HUES64 (cell line): ENCODE results near the gene PHACTR2.

ENCODE experiments used
- H3K27ac ChIP-seq: 2 replicates; pipeline ENCODE4 v1.7.0; 2013; ENCODE audit warnings: low read depth, low read length, inconsistent platforms
- H3K27me3 ChIP-seq: 2 replicates; pipeline ENCODE4 v1.6.1; 2013; ENCODE audit warnings: mild to moderate bottlenecking, low read length; ENCODE audit not compliant: insufficient read depth
- H3K36me3 ChIP-seq: 2 replicates; pipeline ENCODE4 v1.6.1; 2013; ENCODE audit warnings: mild to moderate bottlenecking, low read length; ENCODE audit not compliant: insufficient read depth
- H3K4me1 ChIP-seq: 2 replicates; pipeline ENCODE4 v1.6.1; 2013; ENCODE audit warnings: mild to moderate bottlenecking, low read length, moderate library complexity; ENCODE audit not compliant: insufficient read depth
- H3K4me3 ChIP-seq: 2 replicates; pipeline ENCODE4 v1.5.1; 2013; ENCODE audit warnings: mild to moderate bottlenecking, low read length, moderate library complexity
- H3K9ac ChIP-seq: 2 replicates; pipeline ENCODE4 v1.6.1; 2013; ENCODE audit warnings: mild to moderate bottlenecking, low read depth, low read length
- H3K9me3 ChIP-seq: 2 replicates; pipeline ENCODE4 v1.6.1; 2013; ENCODE audit warnings: low read depth, low read length; ENCODE audit not compliant: insufficient read depth
- WGBS: fragments of 150-250, 120-280 bp; methylation state at CpG from one replicate; pipeline ENCODE4 v1.1.7; 2013; ENCODE audit warnings: missing lambda C conversion rate; 5-methylcytosine and 5-hydroxymethylcytosine counted together

Gene PHACTR2

DNA sequence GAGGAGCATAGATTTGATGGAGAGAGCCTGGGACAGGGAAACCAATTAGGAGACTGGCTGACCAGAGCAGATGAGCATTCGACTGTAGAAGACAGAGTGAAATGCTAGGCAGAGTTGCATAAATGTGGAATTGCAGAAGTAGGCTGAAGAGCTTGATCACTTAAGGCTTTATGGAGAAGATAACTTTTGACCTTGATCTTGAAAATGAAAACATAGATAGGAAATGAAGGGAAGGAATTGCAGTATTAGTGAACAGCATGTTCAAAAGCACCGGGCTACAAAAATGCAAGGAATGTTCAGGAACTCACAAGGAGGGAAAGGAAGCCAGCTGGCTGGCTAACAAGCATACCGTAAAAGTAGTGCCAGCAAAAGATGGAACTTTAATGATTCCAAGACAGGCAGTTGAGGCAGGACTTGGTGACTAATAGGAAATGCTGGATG, 144.8 kb downstream of the PHACTR2 start:
- WGBS, result 77% methylated on average over 3 of the region's 3 CpGs
- Histone ChIP-seq H3K9ac (no peak overlapping the region), H3K27me3 (no peaks in the 10 kb centered on the region), H3K36me3 (peaks cover 37% of the 10 kb centered on the region), H3K4me1 (peaks cover 6% of the 10 kb centered on the region), H3K4me3 (no peak overlapping the region), H3K27ac (no peak overlapping the region), H3K9me3 (no peaks in the 10 kb centered on the region)

DNA sequence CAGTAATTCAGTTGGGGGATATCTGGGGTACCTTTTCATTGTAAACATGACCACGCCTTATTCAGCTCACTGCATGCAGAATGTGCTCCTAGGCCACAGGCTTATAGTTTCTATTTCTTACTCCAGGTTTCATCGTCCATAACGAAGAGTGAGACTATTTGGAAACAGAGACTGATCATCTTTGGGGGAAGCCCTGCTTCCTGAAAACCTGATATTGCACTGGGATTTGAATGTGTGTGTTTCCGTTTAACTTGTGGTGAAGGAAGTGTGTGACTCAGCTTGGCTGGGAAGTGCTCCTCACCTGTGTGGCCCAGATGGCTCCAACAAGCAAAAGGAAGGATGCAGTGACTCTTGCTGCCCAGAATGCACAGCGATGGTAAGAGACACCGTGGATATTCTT, 145.8 kb downstream of the PHACTR2 start:
- H3K9ac ChIP-seq, result no peak overlapping the region

DNA sequence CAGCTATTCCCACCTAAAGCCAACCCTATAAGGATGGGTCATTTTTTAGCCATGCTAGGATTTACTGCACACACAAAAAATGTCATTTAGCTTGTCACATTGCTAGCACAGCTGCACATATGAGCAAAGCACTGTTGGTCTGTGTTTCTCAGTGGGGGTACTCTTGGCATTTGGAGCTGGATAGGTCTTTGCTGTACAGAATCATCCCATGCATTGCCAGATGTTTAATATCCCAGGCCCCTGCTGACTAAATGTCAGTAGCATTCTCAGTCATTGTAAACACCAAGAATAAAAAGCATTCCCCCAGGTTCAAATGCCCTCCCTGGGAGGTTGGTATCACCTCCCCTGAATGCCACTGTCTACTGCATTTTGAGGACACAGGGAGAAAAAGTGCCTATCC, 150.8 kb downstream of the PHACTR2 start:
- H3K9me3 ChIP-seq, result no peaks in the 10 kb centered on the region
- H3K4me3 ChIP-seq, result no peak overlapping the region
- no peak overlapping the region for H3K9ac ChIP-seq
- H3K27ac ChIP-seq, result no peak overlapping the region
- H3K4me1 ChIP-seq, result no peaks in the 10 kb centered on the region
- no peaks in the 10 kb centered on the region for H3K27me3 ChIP-seq
- peaks cover 24% of the 10 kb centered on the region for H3K36me3 ChIP-seq

More for the DNA sequence above, 145.8 kb downstream of the PHACTR2 start:
- WGBS, result 94% methylated on average over 6 of the region's 6 CpGs
- Histone ChIP-seq H3K27ac (no peak overlapping the region), H3K27me3 (no peaks in the 10 kb centered on the region), H3K36me3 (peaks cover 34% of the 10 kb centered on the region), H3K4me3 (no peak overlapping the region), H3K4me1 (peaks cover 6% of the 10 kb centered on the region), H3K9me3 (no peaks in the 10 kb centered on the region)

DNA sequence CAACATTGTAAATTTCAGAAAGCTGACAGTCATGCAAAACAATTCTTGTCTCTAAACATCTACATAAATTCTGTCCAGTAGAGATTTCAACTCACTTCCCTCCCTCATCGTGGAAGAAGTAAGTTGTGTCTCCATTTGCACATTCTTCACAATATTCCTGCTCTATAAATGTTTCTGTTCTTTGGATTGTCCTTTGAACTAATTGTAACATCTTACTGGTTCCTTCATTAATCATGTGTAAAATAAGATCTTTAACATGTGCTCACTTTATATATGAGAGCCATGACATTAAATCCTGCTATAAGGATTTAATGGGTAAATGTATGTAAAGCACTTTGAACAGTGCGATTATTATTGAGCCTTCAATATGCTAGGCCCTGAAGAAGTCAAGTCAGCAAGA, 158.4 kb downstream of the PHACTR2 start:
- Histone ChIP-seq H3K27me3 (no peaks in the 10 kb centered on the region), H3K4me1 (no peaks in the 10 kb centered on the region), H3K9me3 (no peaks in the 10 kb centered on the region), H3K36me3 (no peaks in the 10 kb centered on the region), H3K9ac (no peak overlapping the region), H3K4me3 (no peak overlapping the region), H3K27ac (no peak overlapping the region)
- WGBS, result 88% methylated on average over 2 of the region's 2 CpGs

DNA sequence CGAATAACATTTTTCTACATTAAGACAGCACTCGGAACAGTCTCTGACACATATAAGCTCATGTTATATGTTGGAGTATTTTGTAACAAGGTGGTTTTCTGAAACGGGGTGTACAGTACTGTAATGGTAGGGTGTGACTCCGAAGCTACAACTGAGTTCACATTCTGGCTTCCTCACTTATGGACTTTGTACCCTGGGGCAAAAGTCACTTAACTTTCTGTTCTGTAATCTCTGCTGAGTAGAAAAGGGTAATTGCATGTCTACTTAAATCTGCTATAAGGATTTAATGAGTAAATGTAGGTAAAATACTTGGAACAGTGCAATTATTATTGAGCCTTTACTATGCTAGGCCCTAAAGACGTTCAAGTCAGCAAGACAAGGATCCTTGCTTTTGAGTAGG, 160.6 kb downstream of the PHACTR2 start:
- Histone ChIP-seq H3K4me3 (no peak overlapping the region), H3K9ac (no peak overlapping the region), H3K27me3 (no peaks in the 10 kb centered on the region), H3K4me1 (peaks cover 5% of the 10 kb centered on the region; the same call in 1 of the 2 replicates), H3K9me3 (no peaks in the 10 kb centered on the region), H3K36me3 (no peaks in the 10 kb centered on the region), H3K27ac (no peak overlapping the region)
- WGBS, result 93% methylated on average over 4 of the region's 5 CpGs

DNA sequence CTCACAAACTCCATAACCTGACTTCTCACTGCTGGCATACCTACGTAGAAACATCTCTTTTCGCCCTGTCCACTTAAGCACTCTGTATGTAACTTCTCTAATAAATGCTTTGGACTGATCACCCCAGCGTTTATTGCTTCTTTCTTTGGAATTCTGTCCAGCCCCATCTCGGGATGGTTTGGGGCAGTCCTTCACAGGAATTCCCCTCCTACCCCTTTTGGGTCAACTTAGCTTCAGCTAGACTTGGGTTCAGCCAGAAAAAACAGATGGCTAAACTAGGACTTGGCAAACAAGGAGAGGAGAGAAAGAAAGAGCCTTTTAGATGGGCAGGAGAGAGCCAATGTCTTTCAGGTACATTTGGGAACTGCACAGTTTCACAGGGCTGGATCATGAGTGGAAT, 161.4 kb downstream of the PHACTR2 start:
- H3K9ac ChIP-seq, result no peak overlapping the region
- H3K36me3 ChIP-seq, result no peaks in the 10 kb centered on the region
- no peaks in the 10 kb centered on the region for H3K27me3 ChIP-seq
- H3K9me3 ChIP-seq, result no peaks in the 10 kb centered on the region
- H3K4me1 ChIP-seq, result peaks cover 5% of the 10 kb centered on the region; the same call in 1 of the 2 replicates
- no peak overlapping the region for H3K27ac ChIP-seq
- H3K4me3 ChIP-seq, result no peak overlapping the region
- 93% methylated on average over 4 of the region's 4 CpGs for WGBS

DNA sequence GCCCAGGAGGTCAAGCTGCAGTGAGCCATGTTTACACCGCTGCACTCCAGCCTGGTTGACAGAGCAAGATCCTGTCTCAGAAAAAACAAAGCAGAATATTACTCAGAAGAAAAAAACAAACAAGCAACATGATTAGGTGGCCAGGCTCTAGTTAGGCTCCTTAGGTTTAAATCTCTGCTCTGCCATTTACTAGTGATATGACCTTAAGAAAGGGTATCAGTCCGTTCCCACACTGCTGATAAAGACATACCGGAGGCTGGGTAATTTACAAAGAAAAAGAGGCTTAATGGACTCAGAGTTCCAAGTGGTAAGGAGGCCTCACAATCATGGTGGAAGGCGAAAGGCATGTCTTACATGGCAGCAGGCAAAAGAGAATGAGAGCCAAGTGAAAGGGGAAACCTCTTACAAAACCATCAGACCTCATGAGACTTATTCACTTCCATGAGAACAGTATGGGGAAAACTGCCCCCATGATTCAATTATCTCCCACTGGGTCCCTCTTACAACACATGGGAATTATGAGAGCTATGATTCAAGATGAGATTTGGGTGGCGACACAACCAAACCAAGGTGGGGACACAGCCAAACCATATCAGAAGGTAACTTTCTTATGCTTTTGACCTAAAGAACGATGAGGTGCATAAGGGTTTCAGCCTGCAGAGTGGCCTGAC, 163.0 kb downstream of the PHACTR2 start:
- Histone ChIP-seq H3K27me3 (no peaks in the 10 kb centered on the region), H3K36me3 (peaks cover 14% of the 10 kb centered on the region), H3K9ac (no peak overlapping the region), H3K4me3 (no peak overlapping the region), H3K4me1 (peaks cover 5% of the 10 kb centered on the region; the same call in 1 of the 2 replicates), H3K27ac (no peak overlapping the region), H3K9me3 (no peaks in the 10 kb centered on the region)
- WGBS, result 93% methylated on average over 6 of the region's 6 CpGs

DNA sequence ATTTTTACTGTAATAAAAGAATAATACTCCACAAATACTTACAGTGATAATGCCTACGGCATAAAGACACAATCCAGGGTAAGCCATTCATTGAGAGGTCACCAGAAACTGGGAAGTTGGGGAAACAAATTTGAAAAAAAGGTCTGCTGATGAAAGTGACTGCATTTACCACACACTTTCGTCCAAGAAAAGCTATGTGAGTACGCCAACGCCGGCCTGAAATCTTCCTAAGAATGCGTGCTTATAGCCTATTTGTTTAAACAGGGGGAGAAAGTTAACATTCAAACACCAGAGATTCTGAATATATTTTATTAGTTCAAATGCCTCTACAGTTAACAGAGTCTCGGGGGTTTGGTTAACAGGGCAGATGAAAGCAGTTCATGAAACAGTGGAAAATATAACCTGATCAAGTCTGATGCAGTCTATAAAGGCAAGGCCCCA, 164.7 kb downstream of the PHACTR2 start:
- Histone ChIP-seq H3K9me3 (no peaks in the 10 kb centered on the region), H3K4me1 (peaks cover 5% of the 10 kb centered on the region; the same call in 1 of the 2 replicates), H3K9ac (peak overlapping the region; percentile 94), H3K36me3 (peaks cover 32% of the 10 kb centered on the region), H3K27me3 (no peaks in the 10 kb centered on the region), H3K27ac (peak overlapping the region; percentile 91), H3K4me3 (peak overlapping the region; percentile 93)
- 62% methylated on average over 7 of the region's 7 CpGs for WGBS

DNA sequence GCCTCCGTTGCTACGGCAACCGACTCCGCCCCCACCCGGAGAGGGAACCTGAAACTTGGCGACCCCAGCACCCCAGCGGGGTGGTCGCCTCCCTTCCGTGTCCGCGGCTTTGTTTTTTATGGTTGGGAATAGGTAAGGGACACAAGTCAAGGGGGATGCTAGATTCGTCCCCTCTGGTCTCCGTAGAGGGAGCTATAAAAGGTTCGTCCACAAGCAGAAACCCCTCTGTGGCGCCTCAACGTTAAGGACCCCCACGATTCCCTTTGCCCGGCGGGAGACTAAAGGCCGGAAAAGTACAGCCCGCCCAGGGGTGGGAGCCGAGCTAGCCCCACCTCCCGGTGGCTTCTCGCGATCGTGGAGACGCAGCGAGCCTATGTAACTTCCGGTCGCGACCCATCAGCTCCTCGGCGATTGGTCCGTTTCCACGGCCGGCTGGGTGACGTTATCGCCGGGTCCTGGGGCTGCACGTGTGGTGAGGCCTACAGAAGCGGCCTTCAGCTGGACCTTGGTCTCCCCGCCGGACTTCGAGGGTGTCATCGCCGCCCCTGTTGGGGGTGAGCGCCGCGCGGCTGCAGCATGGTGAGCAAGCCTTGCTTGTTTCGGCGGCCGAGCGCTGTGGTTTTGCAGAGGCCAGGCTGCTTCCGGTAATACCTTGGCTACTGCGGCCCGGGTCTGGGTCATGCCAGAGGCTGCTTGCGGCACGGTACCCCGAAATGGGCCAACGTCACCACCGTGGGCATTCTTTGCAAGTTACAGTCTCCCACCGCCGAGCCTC, 165.3 kb downstream of the PHACTR2 start, which contains the start of gene LTV1:
LTV1 (plus strand) TSS at position 437 of the 775 bp plus-strand sequence; CDS start at position 577, 140 bp downstream.
- Histone ChIP-seq H3K4me1 (peaks cover 5% of the 10 kb centered on the region; the same call in 1 of the 2 replicates), H3K27ac (peak within 1 kb of the TSS; percentile 91), H3K9me3 (no peaks in the 10 kb centered on the region), H3K36me3 (peaks cover 38% of the 10 kb centered on the region), H3K27me3 (no peaks in the 10 kb centered on the region), H3K4me3 (peak within 1 kb of the TSS; percentile 93), H3K9ac (peak within 1 kb of the TSS; percentile 94)
- under 1% methylated on average over 64 of the region's 64 CpGs for WGBS

DNA sequence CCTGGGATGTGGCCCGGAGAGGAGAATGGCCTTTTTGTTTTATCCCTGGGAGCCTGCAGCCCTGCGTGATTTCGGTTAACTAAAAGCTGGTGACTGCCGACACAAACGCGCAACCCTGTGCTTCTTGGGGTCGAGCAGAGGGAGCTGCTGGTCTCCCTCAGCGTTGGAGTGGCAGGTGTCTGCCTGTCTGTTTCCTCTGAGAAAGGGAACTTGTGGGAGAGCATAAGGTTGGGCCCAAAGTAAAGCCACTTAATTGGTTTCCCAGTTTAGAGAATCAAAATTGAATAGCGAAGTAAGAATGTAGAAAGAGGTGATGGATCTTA, 165.9 kb downstream of the PHACTR2 start:
- WGBS, result under 1% methylated on average over 9 of the region's 9 CpGs
- peak overlapping the region; percentile 93 for H3K4me3 ChIP-seq
- H3K9ac ChIP-seq, result peak overlapping the region; percentile 94
- peaks cover 44% of the 10 kb centered on the region for H3K36me3 ChIP-seq
- H3K27me3 ChIP-seq, result no peaks in the 10 kb centered on the region
- no peaks in the 10 kb centered on the region for H3K9me3 ChIP-seq
- peak overlapping the region; percentile 91 for H3K27ac ChIP-seq
- H3K4me1 ChIP-seq, result peaks cover 5% of the 10 kb centered on the region; the same call in 1 of the 2 replicates

DNA sequence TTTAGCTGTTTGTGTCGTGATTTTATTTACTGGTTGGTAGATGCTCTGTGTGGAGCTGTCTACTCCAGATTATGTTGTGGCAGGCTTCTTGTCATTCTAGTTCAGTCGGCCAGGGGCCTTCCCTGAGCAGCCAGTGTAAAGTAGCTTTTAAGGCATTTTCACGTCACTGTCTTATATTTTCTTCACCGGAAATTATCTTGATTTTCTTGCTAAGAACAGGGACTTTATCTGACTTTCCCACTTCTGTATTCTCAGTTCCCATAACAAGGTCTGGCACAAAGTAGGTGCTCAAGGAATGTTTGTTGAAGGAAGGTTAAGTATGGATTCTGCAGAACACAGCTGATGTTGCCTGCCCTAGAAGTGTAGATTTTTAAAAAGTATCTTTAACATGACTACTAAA, 166.2 kb downstream of the PHACTR2 start:
- H3K4me3 ChIP-seq, result peak overlapping the region; percentile 93
- H3K9me3 ChIP-seq, result no peaks in the 10 kb centered on the region
- 22% methylated on average over 4 of the region's 4 CpGs for WGBS
- H3K27ac ChIP-seq, result peak overlapping the region; percentile 91; the same call in 1 of the 2 replicates
- no peaks in the 10 kb centered on the region for H3K27me3 ChIP-seq
- peaks cover 47% of the 10 kb centered on the region for H3K36me3 ChIP-seq
- peaks cover 5% of the 10 kb centered on the region; the same call in 1 of the 2 replicates for H3K4me1 ChIP-seq
- H3K9ac ChIP-seq, result peak overlapping the region; percentile 94
